ENCODE measurements around the gene NPDC1.
A peak's percentile ranks its signal among the peaks of the same experiment; 100 is the strongest.

The NPDC1 gene

GRCh38 chr9:137051145-137051724 lies 5.3 kb upstream of the NPDC1 start:
- H3K4me3 ChIP-seq (ENCODE audit: low read depth, low read length): no peak overlapping the region
- no peak for DNase-seq (ENCODE audit: low read depth)
- TF ChIP-seq CTCF (conservative IDR thresholded peaks at IDR 0.05; ENCODE audit: low read depth, low read length): no peak

- TF ChIP-seq CTCF (conservative IDR thresholded peaks at IDR 0.05; ENCODE audit: low read depth, low read length): no peak
- no peak for DNase-seq (ENCODE audit: low read depth)
- no peak overlapping the region for H3K4me3 ChIP-seq (ENCODE audit: low read depth, low read length)
Observed at GRCh38 chr9:137050570-137050969, 4.6 kb upstream of the NPDC1 start.

- peak; percentile 59 for DNase-seq (ENCODE audit: low read depth)
- no peak overlapping the region for H3K4me3 ChIP-seq (ENCODE audit: low read depth, low read length)
- peak; percentile 67 for TF ChIP-seq CTCF (conservative IDR thresholded peaks at IDR 0.05; ENCODE audit: low read depth, low read length)
Observed at GRCh38 chr9:137049544-137050449, 3.8 kb upstream of the NPDC1 start.

GRCh38 chr9:137048655-137049543 lies 2.9 kb upstream of the NPDC1 start:
- DNase-seq (ENCODE audit: low read depth): no peak
- no peak overlapping the region for H3K4me3 ChIP-seq (ENCODE audit: low read depth, low read length)
- no peak for TF ChIP-seq CTCF (conservative IDR thresholded peaks at IDR 0.05; ENCODE audit: low read depth, low read length)

- TF ChIP-seq CTCF (conservative IDR thresholded peaks at IDR 0.05; ENCODE audit: low read depth, low read length): no peak
- peak; percentile 37 for DNase-seq (ENCODE audit: low read depth)
- peak overlapping the region; percentile 55 for H3K4me3 ChIP-seq (ENCODE audit: low read depth, low read length)
Observed at GRCh38 chr9:137045294-137046087, 486 bp downstream of the NPDC1 start.

GRCh38 chr9:137044502-137045177 lies 1.3 kb downstream of the NPDC1 start:
- no peak for DNase-seq (ENCODE audit: low read depth)
- TF ChIP-seq CTCF (conservative IDR thresholded peaks at IDR 0.05; ENCODE audit: low read depth, low read length): no peak
- peak overlapping the region; percentile 49 for H3K4me3 ChIP-seq (ENCODE audit: low read depth, low read length)
